Prostate gland (tissue), 2 donors: ENCODE measurements around the gene EBF3.

Experiments used
- CTCF ChIP-seq, 4 experiments: fragments of 200-600 bp in 2 of 4; fragments of 450-650 bp in 2 of 4; sonication (generic) in 2 of 4; IDR thresholded peaks; 1 replicate in 3 of 4; 2 replicates in 1 of 4; pipeline ENCODE4 v1.5.1; 2016 to 2019; ENCODE audit warnings: antibody characterized with exemption in 4 of 4, mild to moderate bottlenecking in 2 of 4, moderate library complexity in 2 of 4
- POLR2A ChIP-seq: fragments of 450-650 bp; IDR thresholded peaks from one replicate; pipeline ENCODE4 v1.6.1; 2016; ENCODE audit warnings: antibody characterized with exemption, mild to moderate bottlenecking
- POLR2AphosphoS5 ChIP-seq: sonication (generic); formaldehyde crosslinking; IDR thresholded peaks from one replicate; pipeline ENCODE4 v1.6.1; 2017; ENCODE audit warnings: antibody characterized with exemption

GRCh38 chr10:129950676-129951075 lies 13.4 kb downstream of the EBF3 start:
- TF ChIP-seq CTCF (IDR thresholded peaks at IDR 0.05) (no peak), POLR2AphosphoS5 (no peak), POLR2A (no peak)
